ENCODE results near the gene LRBA.

- no peak for TF ChIP-seq CTCF (IDR thresholded peaks at IDR 0.05; ENCODE audit: extremely low read depth in 1 of 2, insufficient read depth in 1 of 2, low read depth in 1 of 2, low read length in 2 of 2)
- TF ChIP-seq POLR2A (IDR thresholded peaks at IDR 0.05; ENCODE audit: low read depth, low read length): no peak
- no peak for TF ChIP-seq EZH2 (IDR thresholded peaks at IDR 0.05; ENCODE audit: borderline replicate concordance, low read depth, low read length, severe bottlenecking)
- TF ChIP-seq FOS (IDR thresholded peaks at IDR 0.05; ENCODE audit: borderline replicate concordance, insufficient read depth, low read length): no peak
- TF ChIP-seq POLR2AphosphoS5 (IDR thresholded peaks at IDR 0.05; ENCODE audit: insufficient read depth, low read depth, low read length): no peak
- no peak for TF ChIP-seq GATA2 (IDR thresholded peaks at IDR 0.05; ENCODE audit: insufficient read depth, insufficient read length, low read depth, low read length)
Observed at GRCh38 chr4:150973626-150974251, 41.3 kb downstream of the LRBA start.
